ENCODE measurements around the gene GNAI2.

GRCh38 chr3:50204804-50205412 lies 31.1 kb upstream of the GNAI2 start, which contains the start of gene SLC38A3:
- TF ChIP-seq CSDC2 (CRISPR knock-in tag; IDR thresholded peaks at IDR 0.05) (no peak), BACH2 (CRISPR knock-in tag; IDR thresholded peaks at IDR 0.05; ENCODE audit: borderline replicate concordance) (no peak), POU6F1 (CRISPR knock-in tag; IDR thresholded peaks at IDR 0.05; ENCODE audit: borderline replicate concordance, low read depth) (no peak), ESRRG (CRISPR knock-in tag; IDR thresholded peaks at IDR 0.05) (no peak), RARB (CRISPR knock-in tag; IDR thresholded peaks at IDR 0.05) (no peak), TCF4 (CRISPR knock-in tag; IDR thresholded peaks at IDR 0.05; ENCODE audit: borderline replicate concordance) (no peak), ISL1 (CRISPR knock-in tag; IDR thresholded peaks at IDR 0.05) (no peak), ZNF565 (CRISPR knock-in tag; conservative IDR thresholded peaks at IDR 0.05; ENCODE audit: low read depth) (no peak), SNAI2 (CRISPR knock-in tag; IDR thresholded peaks at IDR 0.05) (no peak), ZFP30 (CRISPR knock-in tag; IDR thresholded peaks at IDR 0.05) (no peak), ARNTL (CRISPR knock-in tag; IDR thresholded peaks at IDR 0.05; ENCODE audit: borderline replicate concordance, low read depth) (no peak)
- TF ChIP-seq, protein P1, sequence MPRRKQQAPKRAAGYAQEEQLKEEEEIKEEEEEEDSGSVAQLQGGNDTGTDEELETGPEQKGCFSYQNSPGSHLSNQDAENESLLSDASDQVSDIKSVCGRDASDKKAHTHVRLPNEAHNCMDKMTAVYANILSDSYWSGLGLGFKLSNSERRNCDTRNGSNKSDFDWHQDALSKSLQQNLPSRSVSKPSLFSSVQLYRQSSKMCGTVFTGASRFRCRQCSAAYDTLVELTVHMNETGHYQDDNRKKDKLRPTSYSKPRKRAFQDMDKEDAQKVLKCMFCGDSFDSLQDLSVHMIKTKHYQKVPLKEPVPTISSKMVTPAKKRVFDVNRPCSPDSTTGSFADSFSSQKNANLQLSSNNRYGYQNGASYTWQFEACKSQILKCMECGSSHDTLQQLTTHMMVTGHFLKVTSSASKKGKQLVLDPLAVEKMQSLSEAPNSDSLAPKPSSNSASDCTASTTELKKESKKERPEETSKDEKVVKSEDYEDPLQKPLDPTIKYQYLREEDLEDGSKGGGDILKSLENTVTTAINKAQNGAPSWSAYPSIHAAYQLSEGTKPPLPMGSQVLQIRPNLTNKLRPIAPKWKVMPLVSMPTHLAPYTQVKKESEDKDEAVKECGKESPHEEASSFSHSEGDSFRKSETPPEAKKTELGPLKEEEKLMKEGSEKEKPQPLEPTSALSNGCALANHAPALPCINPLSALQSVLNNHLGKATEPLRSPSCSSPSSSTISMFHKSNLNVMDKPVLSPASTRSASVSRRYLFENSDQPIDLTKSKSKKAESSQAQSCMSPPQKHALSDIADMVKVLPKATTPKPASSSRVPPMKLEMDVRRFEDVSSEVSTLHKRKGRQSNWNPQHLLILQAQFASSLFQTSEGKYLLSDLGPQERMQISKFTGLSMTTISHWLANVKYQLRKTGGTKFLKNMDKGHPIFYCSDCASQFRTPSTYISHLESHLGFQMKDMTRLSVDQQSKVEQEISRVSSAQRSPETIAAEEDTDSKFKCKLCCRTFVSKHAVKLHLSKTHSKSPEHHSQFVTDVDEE (CRISPR knock-in tag; IDR thresholded peaks at IDR 0.05) = no peak
- TF ChIP-seq, protein P2, sequence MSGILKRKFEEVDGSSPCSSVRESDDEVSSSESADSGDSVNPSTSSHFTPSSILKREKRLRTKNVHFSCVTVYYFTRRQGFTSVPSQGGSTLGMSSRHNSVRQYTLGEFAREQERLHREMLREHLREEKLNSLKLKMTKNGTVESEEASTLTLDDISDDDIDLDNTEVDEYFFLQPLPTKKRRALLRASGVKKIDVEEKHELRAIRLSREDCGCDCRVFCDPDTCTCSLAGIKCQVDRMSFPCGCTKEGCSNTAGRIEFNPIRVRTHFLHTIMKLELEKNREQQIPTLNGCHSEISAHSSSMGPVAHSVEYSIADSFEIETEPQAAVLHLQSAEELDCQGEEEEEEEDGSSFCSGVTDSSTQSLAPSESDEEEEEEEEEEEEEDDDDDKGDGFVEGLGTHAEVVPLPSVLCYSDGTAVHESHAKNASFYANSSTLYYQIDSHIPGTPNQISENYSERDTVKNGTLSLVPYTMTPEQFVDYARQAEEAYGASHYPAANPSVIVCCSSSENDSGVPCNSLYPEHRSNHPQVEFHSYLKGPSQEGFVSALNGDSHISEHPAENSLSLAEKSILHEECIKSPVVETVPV (CRISPR knock-in tag; IDR thresholded peaks at IDR 0.05) = no peak
- TF ChIP-seq, protein P3, sequence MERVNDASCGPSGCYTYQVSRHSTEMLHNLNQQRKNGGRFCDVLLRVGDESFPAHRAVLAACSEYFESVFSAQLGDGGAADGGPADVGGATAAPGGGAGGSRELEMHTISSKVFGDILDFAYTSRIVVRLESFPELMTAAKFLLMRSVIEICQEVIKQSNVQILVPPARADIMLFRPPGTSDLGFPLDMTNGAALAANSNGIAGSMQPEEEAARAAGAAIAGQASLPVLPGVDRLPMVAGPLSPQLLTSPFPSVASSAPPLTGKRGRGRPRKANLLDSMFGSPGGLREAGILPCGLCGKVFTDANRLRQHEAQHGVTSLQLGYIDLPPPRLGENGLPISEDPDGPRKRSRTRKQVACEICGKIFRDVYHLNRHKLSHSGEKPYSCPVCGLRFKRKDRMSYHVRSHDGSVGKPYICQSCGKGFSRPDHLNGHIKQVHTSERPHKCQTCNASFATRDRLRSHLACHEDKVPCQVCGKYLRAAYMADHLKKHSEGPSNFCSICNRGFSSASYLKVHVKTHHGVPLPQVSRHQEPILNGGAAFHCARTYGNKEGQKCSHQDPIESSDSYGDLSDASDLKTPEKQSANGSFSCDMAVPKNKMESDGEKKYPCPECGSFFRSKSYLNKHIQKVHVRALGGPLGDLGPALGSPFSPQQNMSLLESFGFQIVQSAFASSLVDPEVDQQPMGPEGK (CRISPR knock-in tag; IDR thresholded peaks at IDR 0.05; ENCODE audit: borderline replicate concordance) = no peak

All from SK-N-SH treated with all-trans-retinoic acid at 6 μM for 48 hours (cell line).